Mesenchymal stem cell (in vitro differentiated cells and primary cell): ENCODE results near the gene AOPEP.

Source experiments
- DNase-seq: peaks from one replicate; pipeline ENCODE4 v3.0.0-alpha.2; 2013
- H2AFZ ChIP-seq: one replicate; pipeline ENCODE4 v1.6.1; 2013; ENCODE audit warnings: low read depth, mild to moderate bottlenecking, control low read depth, inconsistent platforms, low read length, moderate library complexity
- H2AK5ac ChIP-seq: 2 replicates; pipeline ENCODE4 v1.6.1; 2013; ENCODE audit warnings: low read length, moderate library complexity, mild to moderate bottlenecking, inconsistent platforms; ENCODE audit not compliant: severe bottlenecking
- H2BK120ac ChIP-seq: one replicate; pipeline ENCODE4 v1.6.1; 2013; ENCODE audit warnings: low read depth, mild to moderate bottlenecking, inconsistent platforms, low read length, moderate library complexity
- H2BK12ac ChIP-seq, 2 experiments: one replicate each; pipeline ENCODE4 v1.6.1; 2013; ENCODE audit warnings: inconsistent platforms in 2 of 2, low read length in 2 of 2, mild to moderate bottlenecking in 2 of 2, moderate library complexity in 2 of 2, control low read depth in 1 of 2
- H2BK15ac ChIP-seq: one replicate; pipeline ENCODE4 v1.6.1; 2013; ENCODE audit warnings: mild to moderate bottlenecking, low read depth, inconsistent platforms; ENCODE audit not compliant: poor library complexity, severe bottlenecking
- H2BK5ac ChIP-seq: 2 replicates; pipeline ENCODE4 v1.6.1; 2013; ENCODE audit warnings: low read depth, mild to moderate bottlenecking, low read length, control low read depth, inconsistent platforms; ENCODE audit not compliant: poor library complexity, severe bottlenecking
- H3K14ac ChIP-seq, 2 experiments: one replicate each; pipeline ENCODE4 v1.6.1; 2013; ENCODE audit warnings: inconsistent platforms in 2 of 2, low read length in 2 of 2, control low read depth in 1 of 2, mild to moderate bottlenecking in 1 of 2, moderate library complexity in 1 of 2
- H3K18ac ChIP-seq, 2 experiments: one replicate each; pipeline ENCODE4 v1.6.1; 2013; ENCODE audit warnings: inconsistent platforms in 2 of 2, low read length in 2 of 2, control low read depth in 1 of 2, low read depth in 1 of 2, mild to moderate bottlenecking in 1 of 2
- H3K23ac ChIP-seq, 2 experiments: one replicate each; pipeline ENCODE4 v1.6.1; 2013; ENCODE audit warnings: inconsistent platforms in 2 of 2, low read length in 2 of 2, mild to moderate bottlenecking in 2 of 2, moderate library complexity in 2 of 2, control low read depth in 1 of 2
- H3K27ac ChIP-seq: 2 replicates; pipeline ENCODE4 v1.5.1; 2013; ENCODE audit warnings: mild to moderate bottlenecking, moderate library complexity, low read length, control low read depth, inconsistent platforms; ENCODE audit not compliant: poor library complexity, severe bottlenecking
- H3K27me3 ChIP-seq, 2 experiments: 2 replicates each; pipeline versions ENCODE4 v1.6.1 to v1.7.0; 2013; ENCODE audit warnings: low read length in 2 of 2, mild to moderate bottlenecking in 2 of 2, moderate library complexity in 2 of 2, control low read depth in 1 of 2, inconsistent platforms in 1 of 2; ENCODE audit not compliant: control insufficient read depth in 1 of 2, insufficient read depth in 1 of 2
- H3K36me3 ChIP-seq, 2 experiments: 2 replicates each; pipeline versions ENCODE4 v1.6.1 to v1.7.0; 2013; ENCODE audit warnings: low read length in 2 of 2, control low read depth in 1 of 2, inconsistent platforms in 1 of 2, low read depth in 1 of 2, mild to moderate bottlenecking in 1 of 2; ENCODE audit not compliant: insufficient read depth in 2 of 2, control insufficient read depth in 1 of 2
- H3K4ac ChIP-seq, 2 experiments: one replicate each; pipeline ENCODE4 v1.6.1; 2013; ENCODE audit warnings: inconsistent platforms in 2 of 2, low read length in 2 of 2, mild to moderate bottlenecking in 2 of 2, moderate library complexity in 2 of 2, control low read depth in 1 of 2, low read depth in 1 of 2
- H3K4me1 ChIP-seq: 2 replicates; pipeline ENCODE4 v1.6.1; 2013; ENCODE audit warnings: low read depth, low read length, control low read depth; ENCODE audit not compliant: control insufficient read depth, insufficient read depth
- H3K4me2 ChIP-seq: 2 replicates; pipeline ENCODE4 v1.6.1; 2013; ENCODE audit warnings: low read length, mild to moderate bottlenecking, inconsistent platforms; ENCODE audit not compliant: poor library complexity, severe bottlenecking
- H3K4me3 ChIP-seq, 2 experiments: 2 replicates each; pipeline versions ENCODE4 v1.5.1 to v1.7.0; 2013; ENCODE audit warnings: low read length in 2 of 2, mild to moderate bottlenecking in 2 of 2, control low read depth in 1 of 2, low read depth in 1 of 2; ENCODE audit not compliant: insufficient read depth in 1 of 2
- H3K79me1 ChIP-seq: replicated peaks from 2 replicates; pipeline ENCODE4 v1.6.1; 2013; ENCODE audit warnings: mild to moderate bottlenecking, control low read depth, low read length, inconsistent platforms; ENCODE audit not compliant: poor library complexity, severe bottlenecking
- H3K9ac ChIP-seq: 2 replicates; pipeline ENCODE4 v1.7.0; 2013; ENCODE audit warnings: mild to moderate bottlenecking, low read length, moderate library complexity
- H3K9me3 ChIP-seq: 2 replicates; pipeline ENCODE4 v1.7.0; 2013; ENCODE audit warnings: mild to moderate bottlenecking, low read length; ENCODE audit not compliant: control insufficient read depth
- H4K8ac ChIP-seq: one replicate; pipeline ENCODE4 v1.6.1; 2013; ENCODE audit warnings: inconsistent platforms, mild to moderate bottlenecking, low read length, moderate library complexity
- H4K91ac ChIP-seq: one replicate; pipeline ENCODE4 v1.6.1; 2013; ENCODE audit warnings: mild to moderate bottlenecking, low read length, inconsistent platforms
- whole genome bisulfite sequencing: methylation state at CpG from one replicate; pipeline ENCODE4 v1.1.7; 2013; ENCODE audit warnings: mixed read lengths; 5-methylcytosine and 5-hydroxymethylcytosine counted together

AOPEP gene

GRCh38 chr9:94839398-94839797, 112.9 kb downstream of the AOPEP start:
- Histone ChIP-seq H3K27ac (no peak overlapping the region), H2AK5ac (no peak overlapping the region), H3K9me3 (peaks cover 8% of the 10 kb centered on the region), H2BK5ac (no peak overlapping the region), H2BK15ac (no peak overlapping the region), H4K91ac (no peak overlapping the region), H3K14ac (no peak overlapping the region), H2BK12ac (no peak overlapping the region), H3K4ac (no peak overlapping the region), H2AFZ (no peak overlapping the region), H3K4me3 (no peak overlapping the region), H3K4me1 (peaks cover 1% of the 10 kb centered on the region), H2BK120ac (no peak overlapping the region), H3K79me1 (peaks cover 11% of the 10 kb centered on the region), H3K36me3 (no peaks in the 10 kb centered on the region), H3K9ac (no peak overlapping the region), H3K27me3 (no peaks in the 10 kb centered on the region), H3K4me2 (no peak overlapping the region), H3K23ac (no peak overlapping the region), H3K18ac (no peak overlapping the region), H4K8ac (no peak overlapping the region)
- WGBS, result no CpG with 5 or more reads among the region's 1 CpG
- no peak for DNase-seq

DNA sequence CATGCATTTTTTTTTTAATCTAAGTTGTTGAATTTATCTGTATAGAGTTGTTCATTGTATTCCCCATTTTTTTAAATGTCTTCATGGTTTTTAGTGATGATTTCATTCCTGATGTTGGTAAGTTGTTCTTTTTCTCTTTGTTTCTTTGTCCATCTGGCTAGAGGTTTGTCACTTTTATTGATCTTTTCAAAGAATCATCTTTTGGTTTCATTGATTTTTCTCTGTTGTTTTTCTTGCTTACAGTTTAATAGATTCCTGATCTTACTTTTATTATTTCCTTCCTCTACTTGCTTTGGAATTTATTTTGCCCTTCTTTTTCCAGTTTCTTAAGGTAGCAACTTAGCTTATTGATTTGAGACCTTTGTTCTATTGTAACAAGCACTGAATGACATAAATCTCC, 114.2 kb downstream of the AOPEP start:
- Histone ChIP-seq H3K79me1 (peaks cover 19% of the 10 kb centered on the region), H2BK15ac (no peak overlapping the region), H2AK5ac (no peak overlapping the region), H3K27me3 (no peaks in the 10 kb centered on the region), H3K9ac (no peak overlapping the region), H2BK5ac (no peak overlapping the region), H3K36me3 (no peaks in the 10 kb centered on the region), H3K14ac (no peak overlapping the region), H3K4me1 (peaks cover 1% of the 10 kb centered on the region), H2BK12ac (no peak overlapping the region), H3K9me3 (peaks cover 8% of the 10 kb centered on the region), H3K27ac (no peak overlapping the region), H4K8ac (no peak overlapping the region), H2BK120ac (no peak overlapping the region), H2AFZ (no peak overlapping the region), H3K4me3 (no peak overlapping the region), H3K23ac (no peak overlapping the region), H3K4ac (no peak overlapping the region), H3K4me2 (no peak overlapping the region), H3K18ac (no peak overlapping the region), H4K91ac (no peak overlapping the region)
- DNase-seq, result no peak

GRCh38 chr9:94843134-94843533, 116.6 kb downstream of the AOPEP start:
- Histone ChIP-seq H2AFZ (no peak overlapping the region), H3K79me1 (peaks cover 30% of the 10 kb centered on the region), H3K9ac (no peak overlapping the region), H3K4ac (no peak overlapping the region), H2BK120ac (no peak overlapping the region), H3K4me3 (no peak overlapping the region), H3K4me1 (peaks cover 8% of the 10 kb centered on the region), H2BK5ac (no peak overlapping the region), H3K9me3 (no peaks in the 10 kb centered on the region), H3K27me3 (no peaks in the 10 kb centered on the region), H3K23ac (no peak overlapping the region), H4K8ac (no peak overlapping the region), H3K36me3 (no peaks in the 10 kb centered on the region), H3K27ac (no peak overlapping the region), H4K91ac (no peak overlapping the region), H3K14ac (no peak overlapping the region), H3K18ac (no peak overlapping the region), H2BK15ac (no peak overlapping the region), H2AK5ac (no peak overlapping the region), H3K4me2 (no peak overlapping the region), H2BK12ac (no peak overlapping the region)
- DNase-seq, result no peak
- 73% methylated on average over 4 of the region's 4 CpGs for WGBS

DNA sequence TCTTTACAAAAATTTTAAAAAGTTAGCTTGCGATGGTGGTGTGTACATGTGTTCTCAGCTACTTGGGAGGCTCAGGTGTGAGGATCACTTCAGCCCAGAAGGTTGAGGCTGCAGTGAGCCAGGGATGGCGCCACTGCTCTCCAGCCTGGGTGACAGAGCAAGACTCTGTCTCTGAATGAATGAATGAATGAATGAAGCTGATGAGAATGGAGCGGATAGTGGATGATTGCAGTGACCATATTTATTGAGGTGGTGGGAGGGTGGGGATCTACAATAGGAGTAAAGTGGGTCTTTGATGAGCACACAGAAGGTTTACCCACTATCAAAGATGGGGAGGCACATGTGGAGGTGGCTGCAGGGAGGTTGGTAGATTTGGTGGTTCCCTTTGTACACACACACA, 120.2 kb downstream of the AOPEP start:
- no peak overlapping the region for H3K4me2 ChIP-seq
- peak overlapping the region; percentile 87 for H2AK5ac ChIP-seq
- H3K36me3 ChIP-seq, result no peaks in the 10 kb centered on the region
- no peak overlapping the region for H4K8ac ChIP-seq
- H2BK12ac ChIP-seq, result peak overlapping the region in 1 of 2 experiments; percentile 15
- peak overlapping the region; percentile 23 for H3K9ac ChIP-seq
- no peak overlapping the region for H2AFZ ChIP-seq
- no peak overlapping the region for H3K18ac ChIP-seq
- H3K4me1 ChIP-seq, result peaks cover 12% of the 10 kb centered on the region
- H3K27ac ChIP-seq, result no peak overlapping the region
- H3K79me1 ChIP-seq, result peaks cover 35% of the 10 kb centered on the region
- no peak overlapping the region for H3K14ac ChIP-seq
- H2BK5ac ChIP-seq, result peak overlapping the region; percentile 35
- no peak overlapping the region for H2BK120ac ChIP-seq
- DNase-seq, result no peak
- H2BK15ac ChIP-seq, result no peak overlapping the region
- no peaks in the 10 kb centered on the region for H3K27me3 ChIP-seq
- H4K91ac ChIP-seq, result no peak overlapping the region
- no peak overlapping the region for H3K4ac ChIP-seq
- H3K23ac ChIP-seq, result no peak overlapping the region
- no peaks in the 10 kb centered on the region for H3K9me3 ChIP-seq
- no peak overlapping the region for H3K4me3 ChIP-seq
- WGBS, result 100% methylated on average over 3 of the region's 3 CpGs
